ENCODE data around the gene PPP1R3F.
A peak's percentile ranks its signal among the peaks of the same experiment; 100 is the strongest.

Gene PPP1R3F

GRCh38 chrX:49269767-49270248 lies at the start of gene PPP1R3F:
PPP1R3F (plus strand) TSS chrX:49269793; CDS start chrX:49269870, 77 bp downstream.
- Histone ChIP-seq H3K27me3 (ENCODE audit: insufficient read depth, insufficient read length) (no peaks in the 10 kb centered on the region), H3K36me3 (ENCODE audit: insufficient read depth, insufficient read length, low read length) (peaks cover 43% of the 10 kb centered on the region), H3K9ac (ENCODE audit: insufficient read length, low read depth) (peak within 1 kb of the TSS; percentile 89), H3K4me1 (ENCODE audit: insufficient read depth, insufficient read length) (peaks cover 10% of the 10 kb centered on the region), H3K9me3 (ENCODE audit: insufficient read depth, low read length) (no peaks in the 10 kb centered on the region), H3K4me3 (ENCODE audit: insufficient read length, low read depth) (peak within 1 kb of the TSS; percentile 78)
- TF ChIP-seq SUZ12 (IDR thresholded peaks at IDR 0.05; ENCODE audit: extremely low read depth, insufficient read depth, insufficient read length) (no peak), YY1 (IDR thresholded peaks at IDR 0.05; ENCODE audit: insufficient read depth, insufficient read length) (peak; percentile 58), ZNF274 (IDR thresholded peaks at IDR 0.05; ENCODE audit: low read depth, low read length) (no peak)
- DNase-seq (ENCODE audit: low read depth, low spot score) = no peak

GRCh38 chrX:49220100-49220499 lies 49.5 kb upstream of the PPP1R3F start:
- Histone ChIP-seq H3K9ac (ENCODE audit: insufficient read length, low read depth) (no peak overlapping the region), H3K4me3 (ENCODE audit: insufficient read length, low read depth) (no peak overlapping the region), H3K36me3 (ENCODE audit: insufficient read depth, insufficient read length, low read length) (no peaks in the 10 kb centered on the region), H3K27me3 (ENCODE audit: insufficient read depth, insufficient read length) (no peaks in the 10 kb centered on the region), H3K9me3 (ENCODE audit: insufficient read depth, low read length) (no peaks in the 10 kb centered on the region), H3K4me1 (ENCODE audit: insufficient read depth, insufficient read length) (peaks cover 2% of the 10 kb centered on the region)
- TF ChIP-seq YY1 (IDR thresholded peaks at IDR 0.05; ENCODE audit: insufficient read depth, insufficient read length) (no peak), ZNF274 (IDR thresholded peaks at IDR 0.05; ENCODE audit: low read depth, low read length) (no peak), SUZ12 (IDR thresholded peaks at IDR 0.05; ENCODE audit: extremely low read depth, insufficient read depth, insufficient read length) (no peak)
- no peak for DNase-seq (ENCODE audit: low read depth, low spot score)

GRCh38 chrX:49221868-49222267 lies 47.7 kb upstream of the PPP1R3F start:
- no peaks in the 10 kb centered on the region for H3K9me3 ChIP-seq (ENCODE audit: insufficient read depth, low read length)
- H3K4me1 ChIP-seq (ENCODE audit: insufficient read depth, insufficient read length) = peaks cover 4% of the 10 kb centered on the region
- DNase-seq (ENCODE audit: low read depth, low spot score) = no peak
- TF ChIP-seq ZNF274 (IDR thresholded peaks at IDR 0.05; ENCODE audit: low read depth, low read length) (no peak), YY1 (IDR thresholded peaks at IDR 0.05; ENCODE audit: insufficient read depth, insufficient read length) (no peak), SUZ12 (IDR thresholded peaks at IDR 0.05; ENCODE audit: extremely low read depth, insufficient read depth, insufficient read length) (no peak)
- no peaks in the 10 kb centered on the region for H3K36me3 ChIP-seq (ENCODE audit: insufficient read depth, insufficient read length, low read length)
- no peak overlapping the region for H3K9ac ChIP-seq (ENCODE audit: insufficient read length, low read depth)
- H3K27me3 ChIP-seq (ENCODE audit: insufficient read depth, insufficient read length) = no peaks in the 10 kb centered on the region
- H3K4me3 ChIP-seq (ENCODE audit: insufficient read length, low read depth) = no peak overlapping the region

- TF ChIP-seq ZNF274 (IDR thresholded peaks at IDR 0.05; ENCODE audit: low read depth, low read length) (no peak), YY1 (IDR thresholded peaks at IDR 0.05; ENCODE audit: insufficient read depth, insufficient read length) (no peak), SUZ12 (IDR thresholded peaks at IDR 0.05; ENCODE audit: extremely low read depth, insufficient read depth, insufficient read length) (no peak)
- peaks cover 4% of the 10 kb centered on the region for H3K4me1 ChIP-seq (ENCODE audit: insufficient read depth, insufficient read length)
- H3K36me3 ChIP-seq (ENCODE audit: insufficient read depth, insufficient read length, low read length) = no peaks in the 10 kb centered on the region
- H3K9ac ChIP-seq (ENCODE audit: insufficient read length, low read depth) = no peak overlapping the region
- no peaks in the 10 kb centered on the region for H3K9me3 ChIP-seq (ENCODE audit: insufficient read depth, low read length)
- no peak overlapping the region for H3K4me3 ChIP-seq (ENCODE audit: insufficient read length, low read depth)
- no peaks in the 10 kb centered on the region for H3K27me3 ChIP-seq (ENCODE audit: insufficient read depth, insufficient read length)
- DNase-seq (ENCODE audit: low read depth, low spot score) = no peak
These were observed 43.7 kb upstream of the PPP1R3F start for GRCh38 chrX:49225858-49226257.

- no peak overlapping the region for H3K4me3 ChIP-seq (ENCODE audit: insufficient read length, low read depth)
- TF ChIP-seq YY1 (IDR thresholded peaks at IDR 0.05; ENCODE audit: insufficient read depth, insufficient read length) = no peak
- TF ChIP-seq SUZ12 (IDR thresholded peaks at IDR 0.05; ENCODE audit: extremely low read depth, insufficient read depth, insufficient read length) = no peak
- no peak for TF ChIP-seq ZNF274 (IDR thresholded peaks at IDR 0.05; ENCODE audit: low read depth, low read length)
- peaks cover 2% of the 10 kb centered on the region for H3K4me1 ChIP-seq (ENCODE audit: insufficient read depth, insufficient read length)
- no peak overlapping the region for H3K9ac ChIP-seq (ENCODE audit: insufficient read length, low read depth)
- no peaks in the 10 kb centered on the region for H3K9me3 ChIP-seq (ENCODE audit: insufficient read depth, low read length)
- no peak for DNase-seq (ENCODE audit: low read depth, low spot score)
- H3K27me3 ChIP-seq (ENCODE audit: insufficient read depth, insufficient read length) = no peaks in the 10 kb centered on the region
- no peaks in the 10 kb centered on the region for H3K36me3 ChIP-seq (ENCODE audit: insufficient read depth, insufficient read length, low read length)
These were observed 42.6 kb upstream of the PPP1R3F start for GRCh38 chrX:49226946-49227345.

GRCh38 chrX:49227726-49228125 lies 41.9 kb upstream of the PPP1R3F start:
- Histone ChIP-seq H3K27me3 (ENCODE audit: insufficient read depth, insufficient read length) (no peaks in the 10 kb centered on the region), H3K9ac (ENCODE audit: insufficient read length, low read depth) (no peak overlapping the region), H3K4me1 (ENCODE audit: insufficient read depth, insufficient read length) (peaks cover 2% of the 10 kb centered on the region), H3K36me3 (ENCODE audit: insufficient read depth, insufficient read length, low read length) (no peaks in the 10 kb centered on the region), H3K9me3 (ENCODE audit: insufficient read depth, low read length) (no peaks in the 10 kb centered on the region), H3K4me3 (ENCODE audit: insufficient read length, low read depth) (no peak overlapping the region)
- TF ChIP-seq SUZ12 (IDR thresholded peaks at IDR 0.05; ENCODE audit: extremely low read depth, insufficient read depth, insufficient read length) (no peak), ZNF274 (IDR thresholded peaks at IDR 0.05; ENCODE audit: low read depth, low read length) (no peak), YY1 (IDR thresholded peaks at IDR 0.05; ENCODE audit: insufficient read depth, insufficient read length) (no peak)
- no peak for DNase-seq (ENCODE audit: low read depth, low spot score)

- no peak overlapping the region for H3K4me3 ChIP-seq (ENCODE audit: insufficient read length, low read depth)
- DNase-seq (ENCODE audit: low read depth, low spot score) = no peak
- no peak overlapping the region for H3K9ac ChIP-seq (ENCODE audit: insufficient read length, low read depth)
- no peaks in the 10 kb centered on the region for H3K36me3 ChIP-seq (ENCODE audit: insufficient read depth, insufficient read length, low read length)
- peaks cover 2% of the 10 kb centered on the region for H3K4me1 ChIP-seq (ENCODE audit: insufficient read depth, insufficient read length)
- no peaks in the 10 kb centered on the region for H3K9me3 ChIP-seq (ENCODE audit: insufficient read depth, low read length)
- TF ChIP-seq SUZ12 (IDR thresholded peaks at IDR 0.05; ENCODE audit: extremely low read depth, insufficient read depth, insufficient read length) (no peak), YY1 (IDR thresholded peaks at IDR 0.05; ENCODE audit: insufficient read depth, insufficient read length) (no peak), ZNF274 (IDR thresholded peaks at IDR 0.05; ENCODE audit: low read depth, low read length) (no peak)
- H3K27me3 ChIP-seq (ENCODE audit: insufficient read depth, insufficient read length) = no peaks in the 10 kb centered on the region
These were observed 41.4 kb upstream of the PPP1R3F start for GRCh38 chrX:49228185-49228584.

Data from NT2/D1 (cell line).